B cell (primary cell): ENCODE results near the gene TMEM208. TPM values are rescaled to one million over a fixed set of nuclear protein-coding genes. Genes with fewer than 3 reads are reported as not detected.

Experiments
- ATAC-seq: fragments of 200-7000 bp; cut with Tn5 transposase; one replicate; pipeline ENCODE4 v1.10.0; 2021; ENCODE audit warnings: low read depth, mild to moderate bottlenecking, moderate number of reproducible peaks, moderate library complexity
- CTCF ChIA-PET: fragments of 350-600 bp; sonication (Branson Sonifier 250); formaldehyde crosslinking; loops from one replicate; lab custom pipeline; 2021; ENCODE audit warnings: antibody characterized with exemption, inconsistent platforms; lab: Charles Lee
- POLR2A ChIA-PET: fragments of 350-600 bp; sonication (Branson Sonifier 250); formaldehyde crosslinking; loops from one replicate; lab custom pipeline; 2021; ENCODE audit warnings: antibody characterized with exemption; lab: Charles Lee
- DNase-seq: peaks from one replicate; pipeline ENCODE4 v3.0.0; 2013
- H2AFZ ChIP-seq: 2 replicates; pipeline ENCODE4 v1.6.1; 2012; ENCODE audit warnings: mild to moderate bottlenecking, low read depth, low read length; ENCODE audit not compliant: insufficient read depth, poor library complexity, severe bottlenecking
- H3K27ac ChIP-seq, 2 donors: 1 replicate in 1 of 2; 2 replicates in 1 of 2; pipeline ENCODE4 v1.5.1; 2012 to 2013; ENCODE audit warnings: low read length in 2 of 2, mild to moderate bottlenecking in 2 of 2, moderate library complexity in 1 of 2
- H3K27me3 ChIP-seq, 4 experiments: fragments of 200-600 bp in 1 of 4; sonication (generic) in 1 of 4; replicated peaks in 1 of 4; 1 replicate in 2 of 4; 2 replicates in 2 of 4; pipeline versions ENCODE4 v1.6.1 to v1.7.0; 2013 to 2016; ENCODE audit warnings: low read length in 3 of 4, mild to moderate bottlenecking in 2 of 4, mixed read lengths in 1 of 4, moderate library complexity in 1 of 4; ENCODE audit not compliant: insufficient read depth in 4 of 4, control insufficient read depth in 3 of 4; ENCODE audit errors: control extremely low read depth in 1 of 4
- H3K36me3 ChIP-seq, 2 experiments: replicated peaks in 1 of 2; 1 replicate in 1 of 2; 2 replicates in 1 of 2; pipeline versions ENCODE4 v1.6.1 to v1.7.1; 2013; ENCODE audit warnings: low read length in 1 of 2; ENCODE audit not compliant: insufficient read depth in 2 of 2, control insufficient read depth in 1 of 2; ENCODE audit errors: control extremely low read depth in 1 of 2, extremely low read depth in 1 of 2
- H3K4me1 ChIP-seq, 2 donors: fragments of 200-600 bp in 1 of 2; sonication (generic) in 1 of 2; 1 replicate in 1 of 2; 2 replicates in 1 of 2; pipeline versions ENCODE4 v1.5.1 to v1.6.1; 2013 to 2017; ENCODE audit warnings: low read length in 2 of 2; ENCODE audit not compliant: control insufficient read depth in 2 of 2, insufficient read depth in 2 of 2
- H3K4me2 ChIP-seq: replicated peaks from 2 replicates; pipeline ENCODE3; 2012; ENCODE audit warnings: mild to moderate bottlenecking, low read depth, low read length; ENCODE audit not compliant: poor library complexity, severe bottlenecking
- H3K4me3 ChIP-seq, 5 experiments: fragments of 200-600 bp in 1 of 5; sonication (generic) in 1 of 5; 1 replicate in 3 of 5; 2 replicates in 2 of 5; pipeline versions ENCODE4 v1.5.1 to v1.7.0; 2011 to 2016; ENCODE audit warnings: low read length in 4 of 5, mild to moderate bottlenecking in 4 of 5, low read depth in 2 of 5, control low read depth in 1 of 5, moderate library complexity in 1 of 5; ENCODE audit not compliant: insufficient read depth in 1 of 5; ENCODE audit errors: control extremely low read depth in 1 of 5, extremely low read depth in 1 of 5
- H3K79me2 ChIP-seq: fragments of 200-600 bp; sonication (generic); one replicate; pipeline ENCODE4 v1.6.0; 2016; ENCODE audit warnings: low read length; ENCODE audit not compliant: control insufficient read depth, insufficient read depth
- H3K9ac ChIP-seq: fragments of 200-600 bp; sonication (generic); 2 replicates; pipeline ENCODE4 v1.6.1; 2017; ENCODE audit warnings: mild to moderate bottlenecking, low read length, moderate library complexity
- H3K9me3 ChIP-seq, 3 donors: one replicate each; pipeline versions ENCODE4 v1.6.1 to v1.7.1; 2013; ENCODE audit warnings: low read length in 2 of 3; ENCODE audit not compliant: control insufficient read depth in 2 of 3, insufficient read depth in 1 of 3; ENCODE audit errors: control extremely low read depth in 1 of 3
- H4K20me1 ChIP-seq: 2 replicates; pipeline ENCODE4 v1.6.0; 2012; ENCODE audit warnings: mild to moderate bottlenecking, low read length; ENCODE audit not compliant: insufficient read depth, control insufficient read depth, poor library complexity, severe bottlenecking
- H3K27ac Mint-ChIP-seq: one replicate; pipeline ENCODE4 v1.8.0; 2021; ENCODE audit warnings: mixed read lengths
- H3K27me3 Mint-ChIP-seq: one replicate; pipeline ENCODE4 v1.8.0; 2021; ENCODE audit warnings: mixed read lengths
- H3K4me1 Mint-ChIP-seq: one replicate; pipeline ENCODE4 v1.8.0; 2021; ENCODE audit warnings: mixed read lengths
- H3K4me3 Mint-ChIP-seq: one replicate; pipeline ENCODE4 v1.8.0; 2021; ENCODE audit warnings: mixed read lengths
- H3K9me3 Mint-ChIP-seq: one replicate; pipeline ENCODE4 v1.8.0; 2022; ENCODE audit warnings: mixed read lengths; ENCODE audit not compliant: insufficient read depth
- CTCF ChIP-seq: fragments of 200-600 bp; IDR thresholded peaks from one replicate; pipeline ENCODE4 v1.8.0; 2022; ENCODE audit warnings: antibody characterized with exemption, mild to moderate bottlenecking
- EZH2 ChIP-seq: IDR thresholded peaks from 2 replicates; pipeline ENCODE4 v1.6.1; 2012; ENCODE audit warnings: borderline replicate concordance, low read depth, mild to moderate bottlenecking, moderate library complexity, low read length; ENCODE audit not compliant: insufficient read depth, poor library complexity, severe bottlenecking
- WGBS: methylation state at CpG from one replicate; pipeline ENCODE4 v1.1.5; 2013; ENCODE audit warnings: missing lambda C conversion rate; ENCODE audit not compliant: insufficient coverage; 5-methylcytosine and 5-hydroxymethylcytosine counted together
- intact Hi-C: fragments of 100-400 bp; cut with micrococcal nuclease; formaldehyde crosslinking; loops from one replicate; pipeline ENCODE4 v1.10.0; 2022
- polyA plus RNA-seq: library from polyadenylated mRNA; depleted of rRNA; stranded (reverse); fragments of >200 nt; gene quantifications from 2 replicates; pipeline ENCODE4 v1.2.3, GENCODE V29; 2012
- total RNA-seq, 2 donors: library from RNA; stranded (reverse); fragments of 120-200 nt in 1 of 2; gene quantifications; 1 replicate in 1 of 2; 2 replicates in 1 of 2; pipeline versions ENCODE4 v1.2.3 to v1.2.4, GENCODE V29; 2013 to 2022

TMEM208 gene
- total and polyA plus RNA-seq, 2 donors (not counting 1 experiment from before 2014, with no cell fraction given) = 36.1 to 40.4 TPM

DNA sequence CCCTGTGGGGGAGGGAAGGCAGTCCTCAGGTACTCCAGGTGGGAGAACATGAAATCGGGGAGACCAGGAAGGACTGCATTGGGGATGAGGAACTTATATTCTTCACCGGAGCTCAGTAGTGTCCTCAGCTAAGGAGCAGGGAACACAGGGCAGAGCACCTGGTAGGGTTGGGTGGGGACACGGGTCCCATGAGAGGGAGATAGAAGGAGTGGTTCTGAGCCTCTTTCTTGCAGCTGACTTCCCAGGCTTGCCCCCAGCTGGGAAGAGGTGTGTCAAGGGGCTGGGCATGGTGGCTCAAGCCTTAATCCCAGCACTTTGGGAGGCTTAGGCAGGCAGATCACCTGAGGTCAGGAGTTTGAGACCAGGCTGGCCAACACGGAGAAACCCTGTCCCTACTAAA is 18.3 kb downstream of the TMEM208 start:
- H3K4me3 ChIP-seq = peak overlapping the region in 1 of 5 experiments; percentile 4
- no peaks in the 10 kb centered on the region for H3K9me3 ChIP-seq
- Mint-ChIP-seq H3K4me1 (peaks cover 52% of the 10 kb centered on the region), H3K27ac (peak overlapping the region; percentile 96), H3K27me3 (peaks cover 8% of the 10 kb centered on the region), H3K9me3 (no peaks in the 10 kb centered on the region), H3K4me3 (peak overlapping the region; percentile 83)
- H3K27ac ChIP-seq = peak overlapping the region; percentile 67 to 86
- H3K9ac ChIP-seq = peak overlapping the region; percentile 37
- H3K27me3 ChIP-seq = peaks cover 0 to 13% (median 9%) of the 10 kb centered on the region in 4 experiments
- H4K20me1 ChIP-seq = peaks cover 8% of the 10 kb centered on the region
- DNase-seq (no peak), ATAC-seq (no peak)
- peaks cover 26% of the 10 kb centered on the region for H3K79me2 ChIP-seq
- H3K36me3 ChIP-seq = peaks cover 0 to 3% of the 10 kb centered on the region in 2 experiments
- peak overlapping the region; percentile 60 for H3K4me2 ChIP-seq
- no peak overlapping the region for H2AFZ ChIP-seq
- POLR2A ChIA-PET = interaction anchor here (0.7 to 2.5 kb wide), 2 partner anchors 18 to 321 kb away, joined by 3 to 30 read pairs; partner anchors contain the start of gene TMEM208
- WGBS = 8% methylated on average over 2 of the region's 4 CpGs
- H3K4me1 ChIP-seq = peaks cover 46 to 55% of the 10 kb centered on the region in 2 donors
- CTCF ChIA-PET = interaction anchor here (1.1 to 3.7 kb wide), 7 partner anchors 11 to 154 kb away, joined by 3 to 33 read pairs (median 7); partner anchors contain the start of gene TMEM208
- TF ChIP-seq EZH2 (no peak), CTCF (no peak)
- intact Hi-C loops = loop anchor here (10.0 kb wide), 1 partner anchor 420 kb away; the partner anchor contains the start of genes ACD, C16orf86, ENKD1 and PARD6A

GRCh38 chr16:67245674-67246080 is 18.7 kb downstream of the TMEM208 start:
- 22% methylated on average over 5 of the region's 8 CpGs for WGBS
- Histone ChIP-seq H3K4me1 (peaks cover 46 to 55% of the 10 kb centered on the region in 2 donors), H4K20me1 (peaks cover 8% of the 10 kb centered on the region), H3K27me3 (peaks cover 0 to 15% (median 11%) of the 10 kb centered on the region in 4 experiments), H2AFZ (peak overlapping the region; percentile 82), H3K79me2 (peaks cover 26% of the 10 kb centered on the region), H3K36me3 (peaks cover 0 to 3% of the 10 kb centered on the region in 2 experiments), H3K9ac (peak overlapping the region; percentile 81), H3K27ac (peak overlapping the region in 1 of 2 donors; percentile 86), H3K4me2 (peak overlapping the region; percentile 100), H3K9me3 (no peaks in the 10 kb centered on the region), H3K4me3 (peak overlapping the region; percentile 5 to 97 (median 79))
- no peak for TF ChIP-seq CTCF
- TF ChIP-seq EZH2 = no peak
- peaks cover 53% of the 10 kb centered on the region for H3K4me1 Mint-ChIP-seq
- intact Hi-C loops = loop anchor here (2.0 to 10.0 kb wide), 4 partner anchors 33 to 419 kb away; partner anchors contain the start of genes ACD, ATP6V0D1, C16orf86 and ENKD1
- H3K4me3 Mint-ChIP-seq = peak overlapping the region; percentile 96
- DNase-seq = no peak
- peak overlapping the region; percentile 96 for H3K27ac Mint-ChIP-seq
- POLR2A ChIA-PET = interaction anchor here (0.5 to 3.7 kb wide), 3 partner anchors 18 to 217 kb away, joined by 8 to 30 read pairs (median 27); partner anchors contain the start of gene TMEM208
- ATAC-seq = no peak
- peaks cover 9% of the 10 kb centered on the region for H3K27me3 Mint-ChIP-seq
- no peaks in the 10 kb centered on the region for H3K9me3 Mint-ChIP-seq
- CTCF ChIA-PET = interaction anchor here (1.1 to 3.7 kb wide), 6 partner anchors 12 to 154 kb away, joined by 3 to 33 read pairs (median 8); partner anchors contain the start of gene TMEM208
